Colonic mucosa (tissue), 4 donors: Measurements from ENCODE around the gene ARSH. TPM values are rescaled to one million over a fixed set of nuclear protein-coding genes. Genes with fewer than 3 reads are reported as not detected.
"Not testable (repeated sequence)": the region's sequence is repeated elsewhere in the genome, so short reads cannot be mapped to it uniquely, and the experiment has no call there.

Source experiments
- DNase-seq: peaks from one replicate; pipeline ENCODE4 v3.0.0-alpha.2; 2020
- H3K27ac ChIP-seq: fragments of 200-600 bp; one replicate; pipeline ENCODE4 v1.8.0; 2021
- H3K27me3 ChIP-seq: fragments of 200-600 bp; one replicate; pipeline ENCODE4 v1.8.0; 2021
- H3K36me3 ChIP-seq: fragments of 200-600 bp; one replicate; pipeline ENCODE4 v1.8.0; 2021
- H3K4me1 ChIP-seq: fragments of 200-600 bp; one replicate; pipeline ENCODE4 v1.8.0; 2021; ENCODE audit warnings: mild to moderate bottlenecking
- H3K4me3 ChIP-seq: fragments of 200-600 bp; one replicate; pipeline ENCODE4 v1.8.0; 2021
- H3K9ac ChIP-seq, 2 donors: one replicate each; pipeline ENCODE4 v1.7.0; 2013; ENCODE audit warnings: control low read depth in 2 of 2, low read depth in 2 of 2, low read length in 2 of 2
- H3K9me3 ChIP-seq: fragments of 200-600 bp; one replicate; pipeline ENCODE4 v1.8.0; 2021
- CTCF ChIP-seq: fragments of 200-600 bp; IDR thresholded peaks from one replicate; pipeline ENCODE4 v1.8.0; 2022; ENCODE audit warnings: antibody characterized with exemption, mild to moderate bottlenecking
- intact Hi-C: fragments of 100-400 bp; cut with DNase I; formaldehyde crosslinking; loops from one replicate; pipeline ENCODE4 v1.14.1; 2022
- total RNA-seq, 2 donors: library from RNA; stranded (reverse); fragmentation: NEBNext Ultra II Directional in 1 of 2; extraction: Animal tissue kit (Norgen Biotek cat#: 25700) in 1 of 2; gene quantifications; one replicate each; pipeline ENCODE4 v1.2.1, GENCODE V29; 2021
- donor health status: healthy.
- donor health status: DM: no; HTN: no; CAD: no.
- donor health status: DM: no; HTN: no; CAD: no.

ARSH gene
- total RNA-seq, 2 donors from 2014 or later: not detected

DNA sequence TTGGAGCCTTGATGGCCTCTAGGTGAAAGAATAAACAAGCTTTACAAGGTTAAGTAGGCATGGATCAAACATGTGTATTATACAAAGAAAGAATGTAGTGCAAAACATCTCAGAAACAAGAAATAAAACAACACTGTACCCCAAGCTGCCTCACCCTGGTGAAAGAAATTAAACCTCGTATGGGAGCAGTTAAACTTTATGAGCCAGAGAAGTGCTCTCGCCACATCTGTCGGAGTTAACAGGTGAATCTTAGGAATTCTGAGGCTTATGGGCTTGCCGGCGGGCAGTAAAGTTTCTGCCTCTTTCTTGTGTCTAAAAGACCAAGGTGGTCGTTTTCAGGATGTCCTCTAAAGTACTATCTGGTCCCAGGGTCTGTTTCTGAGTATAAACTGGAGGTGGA, 34.0 kb upstream of the ARSH start:
- H3K4me1 ChIP-seq: no peaks in the 10 kb centered on the region
- intact Hi-C loops: no loop called here
- TF ChIP-seq CTCF: no peak
- no peaks in the 10 kb centered on the region for H3K9me3 ChIP-seq
- no peaks in the 10 kb centered on the region for H3K36me3 ChIP-seq
- H3K27ac ChIP-seq: no peak overlapping the region
- H3K9ac ChIP-seq: no peak overlapping the region
- DNase-seq: no peak
- H3K27me3 ChIP-seq: no peaks in the 10 kb centered on the region
- no peak overlapping the region for H3K4me3 ChIP-seq

- Histone ChIP-seq H3K27ac (no peak overlapping the region), H3K9ac (no peak overlapping the region), H3K9me3 (no peaks in the 10 kb centered on the region), H3K4me3 (no peak overlapping the region), H3K36me3 (no peaks in the 10 kb centered on the region), H3K27me3 (no peaks in the 10 kb centered on the region), H3K4me1 (no peaks in the 10 kb centered on the region)
- intact Hi-C loops: no loop called here
- TF ChIP-seq CTCF: no peak
- no peak for DNase-seq
Observed at GRCh38 chrX:2974961-2975360, 31.4 kb upstream of the ARSH start.

- DNase-seq, H3K4me3 ChIP-seq, H3K9ac ChIP-seq, intact Hi-C loops, H3K36me3 ChIP-seq, H3K27me3 ChIP-seq, H3K4me1 ChIP-seq, H3K9me3 ChIP-seq, H3K27ac ChIP-seq: not testable (repeated sequence)
Observed at GRCh38 chrX:2978639-2979038, 27.7 kb upstream of the ARSH start.

- H3K4me3 ChIP-seq: no peak overlapping the region
- no peak for DNase-seq
- H3K9ac ChIP-seq: no peak overlapping the region
- H3K4me1 ChIP-seq: no peaks in the 10 kb centered on the region
- TF ChIP-seq CTCF: no peak
- intact Hi-C loops: no loop called here
- H3K27ac ChIP-seq: no peak overlapping the region
- no peaks in the 10 kb centered on the region for H3K36me3 ChIP-seq
- no peaks in the 10 kb centered on the region for H3K9me3 ChIP-seq
- H3K27me3 ChIP-seq: no peaks in the 10 kb centered on the region
Observed at GRCh38 chrX:2984342-2984741, 22.0 kb upstream of the ARSH start.

DNA sequence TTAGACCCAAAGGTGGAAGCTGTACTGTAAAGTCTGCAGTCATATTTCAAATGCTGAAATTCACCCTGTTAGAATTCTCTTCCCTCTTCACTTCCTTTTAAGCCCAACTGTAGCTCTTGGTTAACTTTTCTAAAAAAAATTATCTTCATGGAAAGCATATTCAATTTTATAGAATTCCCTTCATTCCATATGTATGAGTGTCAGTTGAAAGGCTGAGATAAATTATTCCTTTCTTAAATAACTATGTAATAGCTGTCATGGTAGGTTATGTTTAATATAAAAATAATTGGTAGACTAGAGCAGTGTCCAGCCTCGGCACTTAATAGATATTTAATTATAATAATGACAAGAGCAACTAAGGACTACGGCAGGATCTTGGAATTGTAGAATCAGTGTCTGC, 16.8 kb upstream of the ARSH start:
- Histone ChIP-seq H3K4me1 (no peaks in the 10 kb centered on the region), H3K27ac (no peak overlapping the region), H3K9ac (no peak overlapping the region), H3K4me3 (no peak overlapping the region), H3K27me3 (no peaks in the 10 kb centered on the region), H3K36me3 (no peaks in the 10 kb centered on the region), H3K9me3 (no peaks in the 10 kb centered on the region)
- intact Hi-C loops: no loop called here
- DNase-seq: no peak
- no peak for TF ChIP-seq CTCF

GRCh38 chrX:3010532-3010931, 4.2 kb downstream of the ARSH start:
- no peak for DNase-seq
- Histone ChIP-seq H3K27me3 (no peaks in the 10 kb centered on the region), H3K27ac (no peak overlapping the region), H3K9me3 (no peaks in the 10 kb centered on the region), H3K4me3 (no peak overlapping the region), H3K9ac (no peak overlapping the region), H3K36me3 (no peaks in the 10 kb centered on the region), H3K4me1 (no peaks in the 10 kb centered on the region)
- no peak for TF ChIP-seq CTCF
- intact Hi-C loops: no loop called here
